HepG2 (cell line): Measurements from ENCODE around the gene CCDC66. TPM values are rescaled to one million over a fixed set of nuclear protein-coding genes. Genes with fewer than 3 reads are reported as not detected.

Experiments
- ATF7 ChIP-seq, 2 experiments: fragments of 450-650 bp in 1 of 2; sonication (generic) in 1 of 2; formaldehyde crosslinking in 1 of 2; IDR thresholded peaks; 2 replicates each; pipeline versions ENCODE4 v1.4.0 to v1.6.1; 2016 to 2020; ENCODE audit warnings: antibody characterized with exemption in 1 of 2, mild to moderate bottlenecking in 1 of 2, missing genetic modification reagents in 1 of 2
- KDM2A ChIP-seq: sonication (generic); formaldehyde crosslinking; IDR thresholded peaks from 2 replicates; pipeline ENCODE4 v1.4.0; 2020; ENCODE audit warnings: low read depth, missing genetic modification reagents, borderline replicate concordance
- MIER2 ChIP-seq: IDR thresholded peaks from 2 replicates; pipeline ENCODE4 v1.6.1; 2016; ENCODE audit warnings: missing biosample characterization, missing genetic modification reagents
- MYC ChIP-seq: sonication (generic); formaldehyde crosslinking; IDR thresholded peaks from 2 replicates; pipeline ENCODE4 v1.9.0; 2021; ENCODE audit warnings: missing genetic modification reagents, borderline replicate concordance
- SIX1 ChIP-seq: sonication (generic); formaldehyde crosslinking; IDR thresholded peaks from 2 replicates; pipeline ENCODE4 v1.4.0; 2020; ENCODE audit warnings: missing genetic modification reagents, borderline replicate concordance
- SMYD3 ChIP-seq: sonication (generic); formaldehyde crosslinking; IDR thresholded peaks from 2 replicates; pipeline ENCODE4 v1.8.1; 2023; ENCODE audit warnings: mild to moderate bottlenecking, missing genetic modification reagents
- SRSF9 ChIP-seq: fragments of 200-400 bp; formaldehyde crosslinking; IDR thresholded peaks from 2 replicates; pipeline ENCODE4 v1.6.1; 2018; ENCODE audit warnings: borderline replicate concordance, mild to moderate bottlenecking, low read depth, low read length; ENCODE audit not compliant: insufficient read depth, poor library complexity, severe bottlenecking
- YEATS2 ChIP-seq: sonication (generic); formaldehyde crosslinking; IDR thresholded peaks from 2 replicates; pipeline ENCODE4 v1.4.0; 2020; ENCODE audit warnings: missing genetic modification reagents, borderline replicate concordance
- ZBTB38 ChIP-seq: sonication (generic); formaldehyde crosslinking; IDR thresholded peaks from 2 replicates; pipeline ENCODE4 v1.5.1; 2020; ENCODE audit warnings: mild to moderate bottlenecking, missing genetic modification reagents
- ZNF264 ChIP-seq: sonication (generic); formaldehyde crosslinking; IDR thresholded peaks from 2 replicates; pipeline ENCODE4 v1.4.0; 2020; ENCODE audit warnings: missing genetic modification reagents
- ZNF282 ChIP-seq: fragments of 450-650 bp; IDR thresholded peaks from 2 replicates; pipeline ENCODE4 v1.6.1; 2018; ENCODE audit not compliant: partially characterized antibody
- ZNF337 ChIP-seq: sonication (generic); formaldehyde crosslinking; IDR thresholded peaks from 2 replicates; pipeline ENCODE4 v1.5.1; 2020; ENCODE audit warnings: missing genetic modification reagents, low read depth, mild to moderate bottlenecking, borderline replicate concordance
- polyA plus RNA-seq, 8 experiments: library from polyadenylated mRNA; depleted of rRNA in 3 of 8; stranded (reverse) in 7 of 8; unstranded in 1 of 8; fragments of >200 nt; fragmentation: Illumina TruSeq in 4 of 8; extraction: Trizol in 4 of 8; gene quantifications; 2 replicates each; pipeline versions ENCODE4 v1.2.1 to v1.2.3, GENCODE V29; 2011 to 2016; ENCODE audit warnings: low read depth in 4 of 8, missing spikeins in 1 of 8, mixed read lengths in 1 of 8; ENCODE audit not compliant: insufficient read depth in 1 of 8
- total RNA-seq, 5 experiments: library from RNA; depleted of rRNA; stranded (reverse); fragments of >200 nt; fragmentation: Illumina TruSeq; extraction: Trizol; gene quantifications; 2 replicates each; pipeline ENCODE4 v1.2.3, GENCODE V29; 2016; ENCODE audit warnings: low read depth in 1 of 5
- TF ChIP-seq, protein P1 (sequence below): sonication (generic); formaldehyde crosslinking; IDR thresholded peaks from 2 replicates; pipeline ENCODE4 v1.4.0; 2020; ENCODE audit warnings: missing genetic modification reagents, low read depth, mild to moderate bottlenecking, borderline replicate concordance
- TF ChIP-seq, protein P2 (sequence below): sonication (generic); formaldehyde crosslinking; IDR thresholded peaks from 2 replicates; pipeline ENCODE4 v1.4.0; 2020; ENCODE audit warnings: missing genetic modification reagents
- TF ChIP-seq, protein P3 (sequence below): IDR thresholded peaks from 2 replicates; pipeline ENCODE4 v1.6.1; 2018; ENCODE audit warnings: missing genetic modification reagents, mild to moderate bottlenecking, missing compliant biosample characterization
- TF ChIP-seq, protein P4 (sequence below): sonication (generic); formaldehyde crosslinking; IDR thresholded peaks from 2 replicates; pipeline ENCODE4 v1.9.0; 2021; ENCODE audit warnings: missing genetic modification reagents, borderline replicate concordance
- TF ChIP-seq, protein P5 (sequence below): sonication (generic); formaldehyde crosslinking; IDR thresholded peaks from 2 replicates; pipeline ENCODE4 v1.4.0; 2020; ENCODE audit warnings: mild to moderate bottlenecking, missing genetic modification reagents
- TF ChIP-seq, protein P6 (sequence below): sonication (generic); formaldehyde crosslinking; IDR thresholded peaks from 2 replicates; pipeline ENCODE4 v1.9.0; 2021; ENCODE audit warnings: missing genetic modification reagents, mild to moderate bottlenecking, borderline replicate concordance

The CCDC66 gene
- total and polyA plus RNA-seq, 2 of the 13 experiments (the other 11 are each of a cell fraction or from before 2014, with no cell fraction given): 8.4 to 19.9 TPM

DNA sequence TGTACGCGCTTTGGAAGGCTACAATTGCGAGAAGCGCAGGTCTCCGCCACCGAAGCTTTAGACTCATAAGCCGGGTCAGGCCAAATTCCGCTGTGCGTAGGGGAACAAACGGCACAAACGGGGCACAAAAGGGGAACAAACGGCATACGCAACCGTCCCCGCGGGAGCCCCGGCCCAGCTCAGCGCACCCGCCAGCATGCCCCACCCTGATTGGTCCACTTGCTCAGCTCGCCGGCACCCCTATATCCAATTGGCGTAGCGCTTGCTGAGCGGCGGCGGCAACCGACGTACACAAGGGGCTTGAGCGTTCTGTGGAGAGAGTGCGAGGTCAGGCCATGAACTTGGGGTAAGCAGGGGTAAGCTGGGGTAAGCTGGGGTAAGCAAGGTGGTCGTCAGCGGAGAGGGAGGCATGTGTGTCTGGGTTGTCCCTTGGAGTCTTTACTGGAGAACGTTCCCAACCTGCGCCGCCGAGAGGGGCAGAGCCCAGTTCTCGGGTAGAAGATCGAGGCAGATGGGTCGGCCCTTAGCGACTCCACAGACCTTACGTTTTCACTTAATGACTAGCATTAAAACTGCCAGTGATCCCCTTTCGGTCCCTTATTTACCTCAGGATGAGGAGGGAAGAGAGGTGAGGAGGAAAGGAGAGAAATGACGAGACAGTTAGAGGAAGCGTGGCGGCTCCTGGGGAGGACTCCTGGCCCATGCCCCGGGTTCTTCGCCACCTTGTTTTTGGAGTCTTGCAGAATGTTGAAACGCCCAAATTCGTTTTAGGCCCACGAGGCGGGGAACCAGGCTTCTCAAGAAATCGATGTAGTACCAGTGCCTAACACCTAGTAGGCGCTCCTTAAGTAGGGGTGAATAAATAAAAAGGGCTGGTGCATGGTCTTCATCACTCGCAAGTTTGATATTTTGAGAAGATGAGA is at the start of gene CCDC66 (continued):
- peak; percentile 73; the same call in 1 of the 2 replicates for TF ChIP-seq YEATS2 (CRISPR knock-in tag)
- TF ChIP-seq SMYD3: peak; percentile 22; the same call in 1 of the 2 replicates
- TF ChIP-seq, protein P1, sequence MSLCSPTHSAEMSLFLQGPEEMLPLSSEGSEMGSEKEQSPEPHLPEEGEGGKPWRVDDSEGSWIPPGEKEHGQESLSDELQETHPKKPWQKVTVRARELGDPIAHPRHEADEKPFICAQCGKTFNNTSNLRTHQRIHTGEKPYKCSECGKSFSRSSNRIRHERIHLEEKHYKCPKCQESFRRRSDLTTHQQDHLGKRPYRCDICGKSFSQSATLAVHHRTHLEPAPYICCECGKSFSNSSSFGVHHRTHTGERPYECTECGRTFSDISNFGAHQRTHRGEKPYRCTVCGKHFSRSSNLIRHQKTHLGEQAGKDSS (CRISPR knock-in tag): peak; percentile 85; the same call in 1 of the 2 replicates
- TF ChIP-seq, protein P2, sequence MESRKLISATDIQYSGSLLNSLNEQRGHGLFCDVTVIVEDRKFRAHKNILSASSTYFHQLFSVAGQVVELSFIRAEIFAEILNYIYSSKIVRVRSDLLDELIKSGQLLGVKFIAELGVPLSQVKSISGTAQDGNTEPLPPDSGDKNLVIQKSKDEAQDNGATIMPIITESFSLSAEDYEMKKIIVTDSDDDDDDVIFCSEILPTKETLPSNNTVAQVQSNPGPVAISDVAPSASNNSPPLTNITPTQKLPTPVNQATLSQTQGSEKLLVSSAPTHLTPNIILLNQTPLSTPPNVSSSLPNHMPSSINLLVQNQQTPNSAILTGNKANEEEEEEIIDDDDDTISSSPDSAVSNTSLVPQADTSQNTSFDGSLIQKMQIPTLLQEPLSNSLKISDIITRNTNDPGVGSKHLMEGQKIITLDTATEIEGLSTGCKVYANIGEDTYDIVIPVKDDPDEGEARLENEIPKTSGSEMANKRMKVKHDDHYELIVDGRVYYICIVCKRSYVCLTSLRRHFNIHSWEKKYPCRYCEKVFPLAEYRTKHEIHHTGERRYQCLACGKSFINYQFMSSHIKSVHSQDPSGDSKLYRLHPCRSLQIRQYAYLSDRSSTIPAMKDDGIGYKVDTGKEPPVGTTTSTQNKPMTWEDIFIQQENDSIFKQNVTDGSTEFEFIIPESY (CRISPR knock-in tag): no peak
- TF ChIP-seq, protein P3, sequence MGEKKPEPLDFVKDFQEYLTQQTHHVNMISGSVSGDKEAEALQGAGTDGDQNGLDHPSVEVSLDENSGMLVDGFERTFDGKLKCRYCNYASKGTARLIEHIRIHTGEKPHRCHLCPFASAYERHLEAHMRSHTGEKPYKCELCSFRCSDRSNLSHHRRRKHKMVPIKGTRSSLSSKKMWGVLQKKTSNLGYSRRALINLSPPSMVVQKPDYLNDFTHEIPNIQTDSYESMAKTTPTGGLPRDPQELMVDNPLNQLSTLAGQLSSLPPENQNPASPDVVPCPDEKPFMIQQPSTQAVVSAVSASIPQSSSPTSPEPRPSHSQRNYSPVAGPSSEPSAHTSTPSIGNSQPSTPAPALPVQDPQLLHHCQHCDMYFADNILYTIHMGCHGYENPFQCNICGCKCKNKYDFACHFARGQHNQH (CRISPR knock-in tag): peak; percentile 42; the same call in 1 of the 2 replicates
- TF ChIP-seq KDM2A (CRISPR knock-in tag): peak; percentile 82; the same call in 1 of the 2 replicates
- TF ChIP-seq ZNF282: no peak
- TF ChIP-seq MYC: peak; percentile 78
- no peak for TF ChIP-seq SRSF9
- peak; percentile 85 for TF ChIP-seq ZNF264
- no peak for TF ChIP-seq SIX1 (CRISPR knock-in tag)
- TF ChIP-seq ZNF337: no peak
- TF ChIP-seq, protein P4, sequence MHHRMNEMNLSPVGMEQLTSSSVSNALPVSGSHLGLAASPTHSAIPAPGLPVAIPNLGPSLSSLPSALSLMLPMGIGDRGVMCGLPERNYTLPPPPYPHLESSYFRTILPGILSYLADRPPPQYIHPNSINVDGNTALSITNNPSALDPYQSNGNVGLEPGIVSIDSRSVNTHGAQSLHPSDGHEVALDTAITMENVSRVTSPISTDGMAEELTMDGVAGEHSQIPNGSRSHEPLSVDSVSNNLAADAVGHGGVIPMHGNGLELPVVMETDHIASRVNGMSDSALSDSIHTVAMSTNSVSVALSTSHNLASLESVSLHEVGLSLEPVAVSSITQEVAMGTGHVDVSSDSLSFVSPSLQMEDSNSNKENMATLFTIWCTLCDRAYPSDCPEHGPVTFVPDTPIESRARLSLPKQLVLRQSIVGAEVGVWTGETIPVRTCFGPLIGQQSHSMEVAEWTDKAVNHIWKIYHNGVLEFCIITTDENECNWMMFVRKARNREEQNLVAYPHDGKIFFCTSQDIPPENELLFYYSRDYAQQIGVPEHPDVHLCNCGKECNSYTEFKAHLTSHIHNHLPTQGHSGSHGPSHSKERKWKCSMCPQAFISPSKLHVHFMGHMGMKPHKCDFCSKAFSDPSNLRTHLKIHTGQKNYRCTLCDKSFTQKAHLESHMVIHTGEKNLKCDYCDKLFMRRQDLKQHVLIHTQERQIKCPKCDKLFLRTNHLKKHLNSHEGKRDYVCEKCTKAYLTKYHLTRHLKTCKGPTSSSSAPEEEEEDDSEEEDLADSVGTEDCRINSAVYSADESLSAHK (CRISPR knock-in tag): no peak
- TF ChIP-seq, protein P5, sequence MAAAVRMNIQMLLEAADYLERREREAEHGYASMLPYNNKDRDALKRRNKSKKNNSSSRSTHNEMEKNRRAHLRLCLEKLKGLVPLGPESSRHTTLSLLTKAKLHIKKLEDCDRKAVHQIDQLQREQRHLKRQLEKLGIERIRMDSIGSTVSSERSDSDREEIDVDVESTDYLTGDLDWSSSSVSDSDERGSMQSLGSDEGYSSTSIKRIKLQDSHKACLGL (CRISPR knock-in tag): peak; percentile 86
- TF ChIP-seq ZBTB38 (CRISPR knock-in tag): peak; percentile 62; the same call in 1 of the 2 replicates
- TF ChIP-seq ATF7 (IDR thresholded peaks at IDR 0.05): no peak
- peak; percentile 71 for TF ChIP-seq ATF7 (CRISPR knock-in tag; IDR thresholded peaks at IDR 0.05)
- no peak for TF ChIP-seq MIER2 (CRISPR knock-in tag)
- TF ChIP-seq, protein P6, sequence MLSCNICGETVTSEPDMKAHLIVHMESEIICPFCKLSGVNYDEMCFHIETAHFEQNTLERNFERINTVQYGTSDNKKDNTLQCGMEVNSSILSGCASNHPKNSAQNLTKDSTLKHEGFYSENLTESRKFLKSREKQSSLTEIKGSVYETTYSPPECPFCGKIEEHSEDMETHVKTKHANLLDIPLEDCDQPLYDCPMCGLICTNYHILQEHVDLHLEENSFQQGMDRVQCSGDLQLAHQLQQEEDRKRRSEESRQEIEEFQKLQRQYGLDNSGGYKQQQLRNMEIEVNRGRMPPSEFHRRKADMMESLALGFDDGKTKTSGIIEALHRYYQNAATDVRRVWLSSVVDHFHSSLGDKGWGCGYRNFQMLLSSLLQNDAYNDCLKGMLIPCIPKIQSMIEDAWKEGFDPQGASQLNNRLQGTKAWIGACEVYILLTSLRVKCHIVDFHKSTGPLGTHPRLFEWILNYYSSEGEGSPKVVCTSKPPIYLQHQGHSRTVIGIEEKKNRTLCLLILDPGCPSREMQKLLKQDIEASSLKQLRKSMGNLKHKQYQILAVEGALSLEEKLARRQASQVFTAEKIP: no peak
